Bone marrow (tissue), 2 donors: ENCODE measurements around the gene ZNF804A.

Source experiments
- DNase-seq, 2 donors: peaks; one replicate each; lab custom pipeline; 2025; lab: John Stamatoyannopoulos, UW

The ZNF804A gene

DNA sequence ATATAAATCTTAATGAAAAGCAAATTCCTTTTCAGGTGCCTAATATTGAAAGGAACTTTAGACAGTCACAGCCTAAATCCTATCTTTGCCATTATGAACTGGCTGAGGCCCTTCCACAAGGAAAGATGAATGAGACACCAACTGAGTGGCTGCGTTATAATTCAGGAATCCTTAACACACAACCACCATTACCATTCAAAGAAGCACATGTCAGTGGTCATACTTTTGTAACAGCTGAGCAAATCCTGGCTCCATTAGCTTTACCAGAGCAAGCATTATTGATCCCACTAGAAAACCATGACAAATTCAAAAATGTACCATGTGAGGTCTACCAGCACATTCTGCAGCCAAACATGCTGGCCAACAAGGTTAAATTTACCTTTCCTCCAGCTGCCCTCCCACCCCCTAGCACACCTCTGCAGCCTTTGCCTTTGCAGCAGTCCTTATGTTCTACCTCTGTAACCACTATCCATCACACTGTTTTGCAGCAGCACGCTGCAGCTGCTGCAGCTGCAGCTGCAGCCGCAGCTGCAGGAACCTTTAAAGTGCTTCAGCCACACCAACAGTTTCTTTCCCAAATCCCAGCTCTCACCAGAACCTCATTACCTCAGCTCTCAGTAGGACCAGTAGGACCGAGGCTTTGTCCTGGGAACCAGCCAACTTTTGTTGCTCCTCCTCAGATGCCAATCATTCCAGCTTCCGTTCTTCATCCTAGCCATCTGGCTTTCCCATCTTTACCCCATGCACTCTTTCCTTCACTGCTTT is 340.1 kb downstream of the ZNF804A start:
- no peak for DNase-seq

DNA sequence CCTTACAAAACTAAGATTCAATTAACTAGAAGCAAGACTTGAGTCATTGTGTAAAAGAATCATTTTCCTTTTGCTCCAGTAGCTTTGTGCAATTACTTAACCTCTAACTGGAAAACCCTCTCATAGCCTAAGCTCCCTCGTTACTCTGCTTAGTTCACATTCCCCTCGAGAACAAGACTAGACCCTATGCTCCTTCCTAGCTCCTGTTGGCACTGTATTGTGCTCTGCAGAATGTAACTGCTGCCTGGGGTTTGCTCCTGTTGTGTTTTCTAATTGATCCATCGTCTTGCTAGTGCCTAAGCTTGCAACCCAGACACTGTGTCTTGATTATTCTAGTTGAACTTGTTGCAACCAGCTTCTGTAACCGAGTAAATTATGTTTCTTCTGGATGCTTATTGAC is 347.0 kb downstream of the ZNF804A start:
- no peak for DNase-seq

DNA sequence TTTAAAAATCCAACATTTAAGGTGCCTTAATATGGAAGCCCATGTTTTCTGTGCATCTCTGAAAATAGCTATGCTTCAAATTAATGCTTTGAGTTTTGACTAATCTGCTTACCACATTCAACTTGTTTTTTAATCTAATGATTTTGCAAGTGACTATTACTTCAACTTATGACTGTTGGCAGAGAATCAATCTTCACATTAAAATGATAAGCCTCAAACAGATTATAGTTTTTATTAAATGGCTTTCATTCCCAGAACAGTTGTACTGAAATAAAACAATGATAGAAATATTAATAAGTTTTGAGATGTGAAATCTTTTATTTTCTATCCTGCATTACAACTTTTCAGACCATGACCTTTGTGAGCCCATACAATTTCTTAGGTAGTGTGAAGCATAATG is 347.5 kb downstream of the ZNF804A start:
- no peak for DNase-seq

DNA sequence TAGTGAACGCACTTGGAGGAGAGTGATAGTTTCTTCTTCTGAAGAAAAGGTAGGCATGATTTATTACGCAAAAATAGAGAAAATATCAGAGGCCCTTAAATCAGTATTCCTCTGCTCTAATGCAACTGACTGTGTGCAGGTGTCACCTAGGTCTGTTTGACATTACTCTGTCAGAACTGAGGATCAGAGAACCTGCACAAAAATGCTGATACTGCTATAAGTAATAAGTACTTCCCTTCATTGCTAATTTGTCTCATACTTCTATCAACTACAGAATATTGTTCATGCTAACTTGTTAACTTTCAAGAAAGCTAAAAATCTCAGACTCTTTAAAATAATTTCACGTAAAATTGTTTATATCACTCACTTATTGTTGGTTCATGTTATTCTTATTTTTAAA is 358.5 kb downstream of the ZNF804A start:
- DNase-seq = no peak

DNA sequence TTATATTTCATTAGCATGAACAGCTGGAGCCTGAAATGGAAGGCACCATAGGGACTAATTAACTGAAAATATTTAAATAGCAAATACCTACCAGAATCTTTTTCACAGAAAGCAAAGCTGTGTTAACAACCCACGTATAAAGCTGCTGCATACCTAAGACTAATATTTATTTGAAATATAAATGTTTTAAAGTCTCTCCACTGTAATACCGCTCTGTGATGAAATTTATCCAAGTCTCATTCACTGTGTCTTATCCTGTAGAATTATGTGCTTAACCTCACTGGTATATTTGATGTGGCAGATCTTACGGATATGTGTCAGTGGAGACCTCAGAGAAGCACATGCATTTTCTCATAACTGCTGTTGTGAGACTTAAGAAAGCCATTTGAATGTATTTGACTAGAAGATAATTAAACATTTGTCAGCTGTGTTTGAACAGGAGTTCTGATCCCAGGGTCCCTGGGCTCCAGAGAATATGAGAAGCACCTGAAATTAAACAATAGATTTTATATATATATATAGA is 373.3 kb downstream of the ZNF804A start:
- no peak for DNase-seq
